Measurements from ENCODE around the gene FGF12.

FGF12 gene

DNA sequence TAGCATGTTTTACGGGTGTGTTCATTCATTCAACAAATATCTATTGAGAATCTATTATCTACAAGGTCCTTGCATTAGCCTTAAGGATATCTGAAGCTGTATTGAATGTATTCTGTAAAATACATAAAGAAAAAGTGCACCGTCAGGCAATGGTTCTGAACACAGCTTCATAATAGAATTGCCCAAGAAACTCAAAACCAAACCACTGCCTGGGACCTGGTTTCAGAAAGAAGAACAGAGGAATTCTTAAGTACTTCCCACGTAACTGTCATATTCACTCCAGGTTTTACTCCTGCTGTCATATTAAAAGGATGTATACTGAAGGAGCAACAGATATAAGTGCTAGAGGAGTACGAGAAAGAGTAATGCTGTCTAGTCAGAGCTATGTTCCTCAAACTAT lies 115.9 kb downstream of the FGF12 start:
- no peak overlapping the region for H3K27ac ChIP-seq (ENCODE audit: poor library complexity, severe bottlenecking)

DNA sequence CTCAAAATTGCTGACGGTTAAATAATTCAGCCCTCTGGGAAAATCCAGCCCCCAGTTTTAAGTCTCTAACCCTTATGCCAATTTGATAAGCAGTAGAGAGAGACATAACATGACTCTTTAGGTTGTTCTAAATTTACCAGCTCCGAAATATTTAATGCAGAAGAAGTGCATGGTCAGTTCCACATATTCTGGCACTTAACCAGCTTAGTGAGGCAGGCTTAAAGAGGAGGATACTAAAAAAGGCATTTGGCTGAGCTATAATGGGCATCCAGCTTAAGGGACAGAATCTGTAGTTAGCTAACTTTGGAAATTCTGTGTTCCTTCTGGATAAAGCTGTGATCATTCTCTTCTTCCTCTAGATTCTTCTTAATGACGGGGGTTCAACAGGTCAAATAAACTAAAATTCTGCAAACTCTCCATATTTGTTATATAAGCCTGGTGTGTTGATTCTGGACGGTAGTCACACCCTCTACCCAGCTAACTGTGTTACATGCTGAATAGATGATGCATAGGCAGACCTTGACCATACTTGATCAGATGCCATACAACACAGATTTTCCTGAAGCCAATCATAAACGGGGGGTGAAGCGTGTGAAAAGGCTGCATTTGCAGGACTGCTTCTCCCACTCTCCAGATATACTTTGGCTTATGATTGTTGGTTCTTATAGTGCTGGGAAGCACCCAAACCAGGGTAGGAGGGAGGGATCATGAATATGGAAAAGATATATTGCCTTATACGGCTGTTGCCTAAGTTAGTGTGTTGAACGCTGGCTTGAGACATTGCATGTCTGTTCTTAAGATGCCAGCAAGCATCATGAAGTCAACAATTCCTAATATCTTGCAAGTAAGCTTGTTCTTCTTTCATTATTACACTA lies 118.4 kb downstream of the FGF12 start:
- no peak for ATAC-seq (ENCODE audit: low read depth)
- Histone ChIP-seq H3K27me3 (ENCODE audit: insufficient read depth, poor library complexity, severe bottlenecking) (peaks cover 9% of the 10 kb centered on the region), H3K36me3 (ENCODE audit: low read depth) (no peaks in the 10 kb centered on the region), H3K9me3 (ENCODE audit: severe bottlenecking) (no peaks in the 10 kb centered on the region), H3K4me1 (ENCODE audit: insufficient read depth, poor library complexity, severe bottlenecking) (no peaks in the 10 kb centered on the region), H3K4me3 (ENCODE audit: severe bottlenecking) (no peak overlapping the region), H3K27ac (ENCODE audit: poor library complexity, severe bottlenecking) (no peak overlapping the region)
- TF ChIP-seq, protein P1, sequence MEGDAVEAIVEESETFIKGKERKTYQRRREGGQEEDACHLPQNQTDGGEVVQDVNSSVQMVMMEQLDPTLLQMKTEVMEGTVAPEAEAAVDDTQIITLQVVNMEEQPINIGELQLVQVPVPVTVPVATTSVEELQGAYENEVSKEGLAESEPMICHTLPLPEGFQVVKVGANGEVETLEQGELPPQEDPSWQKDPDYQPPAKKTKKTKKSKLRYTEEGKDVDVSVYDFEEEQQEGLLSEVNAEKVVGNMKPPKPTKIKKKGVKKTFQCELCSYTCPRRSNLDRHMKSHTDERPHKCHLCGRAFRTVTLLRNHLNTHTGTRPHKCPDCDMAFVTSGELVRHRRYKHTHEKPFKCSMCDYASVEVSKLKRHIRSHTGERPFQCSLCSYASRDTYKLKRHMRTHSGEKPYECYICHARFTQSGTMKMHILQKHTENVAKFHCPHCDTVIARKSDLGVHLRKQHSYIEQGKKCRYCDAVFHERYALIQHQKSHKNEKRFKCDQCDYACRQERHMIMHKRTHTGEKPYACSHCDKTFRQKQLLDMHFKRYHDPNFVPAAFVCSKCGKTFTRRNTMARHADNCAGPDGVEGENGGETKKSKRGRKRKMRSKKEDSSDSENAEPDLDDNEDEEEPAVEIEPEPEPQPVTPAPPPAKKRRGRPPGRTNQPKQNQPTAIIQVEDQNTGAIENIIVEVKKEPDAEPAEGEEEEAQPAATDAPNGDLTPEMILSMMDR (IDR thresholded peaks at IDR 0.05; ENCODE audit: poor library complexity, severe bottlenecking): no peak
- no peak for DNase-seq (ENCODE audit: low spot score)

More for the DNA sequence above, 115.9 kb downstream of the FGF12 start:
- Histone ChIP-seq H3K4me3 (ENCODE audit: severe bottlenecking) (no peak overlapping the region), H3K27me3 (ENCODE audit: insufficient read depth, poor library complexity, severe bottlenecking) (peaks cover 17% of the 10 kb centered on the region), H3K4me1 (ENCODE audit: insufficient read depth, poor library complexity, severe bottlenecking) (no peaks in the 10 kb centered on the region), H3K9me3 (ENCODE audit: severe bottlenecking) (no peaks in the 10 kb centered on the region), H3K36me3 (ENCODE audit: low read depth) (no peaks in the 10 kb centered on the region)
- TF ChIP-seq, protein P1 (IDR thresholded peaks at IDR 0.05; ENCODE audit: poor library complexity, severe bottlenecking): no peak
- DNase-seq (ENCODE audit: low spot score) (no peak), ATAC-seq (ENCODE audit: low read depth) (no peak)

DNA sequence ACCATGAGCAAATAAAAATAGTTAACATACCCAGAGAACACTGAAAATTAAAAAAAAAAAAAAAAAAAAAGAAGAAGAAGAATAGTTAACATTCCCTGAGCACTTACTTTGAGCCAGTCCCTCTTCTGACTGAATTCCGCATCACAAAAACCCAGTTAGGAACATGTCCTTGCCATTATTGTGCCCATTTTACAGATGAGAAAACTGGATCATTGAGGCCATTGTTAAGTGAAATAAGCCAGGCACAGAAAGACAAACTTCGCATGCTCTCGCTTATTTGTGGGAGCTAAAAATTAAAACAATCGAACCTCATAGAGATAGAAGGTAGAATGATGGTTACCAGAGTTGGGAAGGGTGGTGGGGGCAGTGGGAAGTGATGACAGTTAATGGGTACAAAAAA lies 119.5 kb downstream of the FGF12 start:
- Histone ChIP-seq H3K4me3 (ENCODE audit: severe bottlenecking) (no peak overlapping the region), H3K36me3 (ENCODE audit: low read depth) (no peaks in the 10 kb centered on the region), H3K4me1 (ENCODE audit: insufficient read depth, poor library complexity, severe bottlenecking) (no peaks in the 10 kb centered on the region), H3K27me3 (ENCODE audit: insufficient read depth, poor library complexity, severe bottlenecking) (no peaks in the 10 kb centered on the region), H3K9me3 (ENCODE audit: severe bottlenecking) (no peaks in the 10 kb centered on the region), H3K27ac (ENCODE audit: poor library complexity, severe bottlenecking) (no peak overlapping the region)
- DNase-seq (ENCODE audit: low spot score): no peak
- TF ChIP-seq, protein P1 (IDR thresholded peaks at IDR 0.05; ENCODE audit: poor library complexity, severe bottlenecking): no peak
- ATAC-seq (ENCODE audit: low read depth): no peak

DNA sequence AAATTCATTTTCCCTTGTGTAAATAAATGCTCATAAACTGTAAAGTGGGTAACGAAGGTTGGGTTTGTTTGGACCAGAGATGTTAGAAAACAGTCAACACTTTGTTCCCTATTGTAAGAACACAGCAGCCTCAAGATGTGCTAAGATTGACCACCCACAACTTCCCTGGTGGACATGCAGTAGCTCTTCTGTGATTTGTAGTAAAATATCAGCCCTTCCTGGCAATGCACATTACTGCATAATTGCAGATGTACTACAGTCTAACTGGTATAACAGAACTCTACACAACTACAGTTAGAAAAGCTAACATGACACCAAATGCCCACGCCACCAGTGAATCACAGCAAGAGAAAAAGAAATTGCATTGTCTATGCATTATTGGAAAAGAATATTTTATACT lies 129.4 kb downstream of the FGF12 start:
- Histone ChIP-seq H3K27me3 (ENCODE audit: insufficient read depth, poor library complexity, severe bottlenecking) (no peaks in the 10 kb centered on the region), H3K36me3 (ENCODE audit: low read depth) (no peaks in the 10 kb centered on the region), H3K27ac (ENCODE audit: poor library complexity, severe bottlenecking) (no peak overlapping the region), H3K4me1 (ENCODE audit: insufficient read depth, poor library complexity, severe bottlenecking) (no peaks in the 10 kb centered on the region), H3K4me3 (ENCODE audit: severe bottlenecking) (no peak overlapping the region), H3K9me3 (ENCODE audit: severe bottlenecking) (no peaks in the 10 kb centered on the region)
- TF ChIP-seq, protein P1 (IDR thresholded peaks at IDR 0.05; ENCODE audit: poor library complexity, severe bottlenecking): no peak
- ATAC-seq (ENCODE audit: low read depth) (no peak), DNase-seq (ENCODE audit: low spot score) (no peak)

DNA sequence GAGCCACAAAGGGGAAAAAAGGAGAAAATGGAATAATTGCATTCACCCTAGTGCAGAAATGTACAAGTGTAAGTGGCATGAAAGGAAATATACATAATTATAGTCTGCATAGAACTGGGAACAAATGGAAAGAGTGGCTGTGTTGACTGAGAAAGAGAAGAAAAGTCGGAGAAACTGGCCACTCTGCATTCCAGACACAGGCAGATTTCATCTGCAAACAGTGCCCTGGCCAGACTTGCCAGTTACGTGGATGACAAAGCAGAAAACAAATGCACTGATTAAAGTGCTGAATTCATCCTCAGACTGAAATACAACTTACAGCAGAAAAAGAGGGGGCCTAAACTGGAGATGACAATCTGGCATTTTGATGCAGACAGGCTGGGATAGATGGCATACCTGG lies 129.8 kb downstream of the FGF12 start:
- no peak overlapping the region for H3K27ac ChIP-seq (ENCODE audit: poor library complexity, severe bottlenecking)
- TF ChIP-seq, protein P1 (IDR thresholded peaks at IDR 0.05; ENCODE audit: poor library complexity, severe bottlenecking): no peak

More for the DNA sequence above, 129.8 kb downstream of the FGF12 start:
- DNase-seq (ENCODE audit: low spot score): no peak
- no peak for ATAC-seq (ENCODE audit: low read depth)
- no peaks in the 10 kb centered on the region for H3K27me3 ChIP-seq (ENCODE audit: insufficient read depth, poor library complexity, severe bottlenecking)
- no peaks in the 10 kb centered on the region for H3K9me3 ChIP-seq (ENCODE audit: severe bottlenecking)
- no peak overlapping the region for H3K4me3 ChIP-seq (ENCODE audit: severe bottlenecking)
- H3K36me3 ChIP-seq (ENCODE audit: low read depth): no peaks in the 10 kb centered on the region
- no peaks in the 10 kb centered on the region for H3K4me1 ChIP-seq (ENCODE audit: insufficient read depth, poor library complexity, severe bottlenecking)
